ENCODE data around the gene ITGA1.
"Not testable (repeated sequence)": the region's sequence is repeated elsewhere in the genome, so short reads cannot be mapped to it uniquely, and the experiment has no call there.

The ITGA1 gene

GRCh38 chr5:52834320-52834719 lies 46.6 kb downstream of the ITGA1 start:
- DNase-seq, result no peak

DNA sequence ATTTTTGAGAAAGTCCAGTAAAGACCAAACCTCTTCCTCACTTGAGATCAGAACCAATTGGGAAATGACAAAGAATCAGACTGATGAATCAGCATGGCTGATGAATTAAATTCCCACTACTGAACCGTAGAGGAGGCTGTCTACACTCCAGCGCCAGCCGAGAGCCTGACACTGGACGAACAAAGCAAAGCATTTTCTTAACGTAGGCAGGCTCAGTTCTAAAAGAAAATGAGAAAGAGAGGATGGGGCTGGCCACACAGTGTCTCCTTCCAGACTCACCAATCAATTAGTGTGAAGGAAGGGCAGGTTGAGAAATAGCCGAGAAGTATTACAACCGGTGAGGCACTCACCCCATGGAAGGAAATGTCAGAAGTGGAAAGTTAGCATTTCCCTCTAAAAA lies 49.4 kb downstream of the ITGA1 start:
- no peak for DNase-seq

DNA sequence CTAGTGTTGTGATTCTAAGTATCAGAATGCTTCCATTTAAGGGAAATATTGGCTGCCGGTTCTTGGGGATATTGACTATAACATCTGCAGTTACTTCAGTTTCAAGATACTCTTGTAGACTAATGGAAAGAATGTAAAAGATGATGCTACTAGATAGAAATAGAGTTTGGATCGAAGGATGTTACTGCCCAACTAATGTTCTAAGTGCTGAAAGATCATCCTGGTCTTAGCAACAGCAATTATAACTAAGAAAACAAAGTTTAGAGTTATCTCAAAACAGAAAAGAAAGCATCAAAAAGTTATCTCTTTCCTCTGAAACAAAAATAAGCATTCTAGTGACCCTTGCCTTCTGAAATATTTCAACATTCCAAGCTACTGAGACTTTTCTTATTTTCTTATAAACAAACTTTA lies 49.9 kb downstream of the ITGA1 start:
- no peak for DNase-seq

DNA sequence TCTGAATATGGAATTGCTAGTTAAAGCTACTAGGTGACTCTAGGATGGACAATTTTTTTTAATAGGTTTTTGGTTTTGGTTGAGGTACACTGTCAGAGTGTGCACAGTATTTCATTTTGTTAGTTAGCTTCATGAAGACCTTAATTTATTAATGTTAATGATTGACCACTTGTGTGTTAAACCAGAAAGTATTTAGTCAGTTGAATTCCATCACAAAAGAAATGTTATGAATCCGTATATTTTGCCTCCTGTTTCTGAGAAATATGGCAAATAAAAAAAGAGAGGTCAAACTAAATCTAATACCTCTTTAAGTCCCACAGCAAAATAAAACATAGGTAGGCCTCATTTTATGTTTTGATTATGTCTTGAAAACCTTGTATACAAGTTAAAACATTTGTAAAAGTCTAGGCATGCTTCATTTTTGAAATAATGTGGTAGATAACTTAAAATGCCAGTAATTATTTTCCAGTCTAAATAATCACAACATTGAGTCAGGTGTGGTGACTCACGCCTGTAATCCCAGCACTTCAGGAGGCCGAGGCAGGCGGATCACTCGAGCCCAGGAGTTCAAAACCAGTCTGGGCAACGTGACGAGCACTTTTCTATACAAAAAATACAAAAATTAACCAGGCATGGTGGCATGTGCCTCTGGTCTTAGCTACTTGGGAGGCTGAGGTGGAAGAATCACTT lies 50.8 kb downstream of the ITGA1 start:
- DNase-seq, result no peak

GRCh38 chr5:52839285-52839684 lies 51.6 kb downstream of the ITGA1 start:
- DNase-seq, result no peak

GRCh38 chr5:52840277-52841050 lies 52.7 kb downstream of the ITGA1 start:
- DNase-seq, result no peak

DNA sequence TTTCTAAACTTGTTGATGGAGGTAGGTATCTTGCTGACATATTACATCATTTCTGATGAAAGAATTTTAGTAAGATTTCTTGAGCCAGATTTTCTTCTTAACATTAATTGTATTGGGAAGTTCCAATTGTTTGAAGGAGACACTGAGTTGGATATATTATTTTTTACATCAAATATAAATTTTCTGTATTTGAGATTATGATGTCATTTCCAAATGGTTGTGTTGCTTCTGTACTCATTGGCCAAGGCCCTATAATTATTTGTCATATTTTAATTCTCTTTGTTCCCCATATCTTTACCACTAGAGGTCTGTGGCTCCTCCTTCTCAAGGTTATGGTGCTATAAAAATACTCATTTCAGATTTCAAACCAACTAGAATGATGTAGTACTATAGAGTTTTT lies 53.4 kb downstream of the ITGA1 start:
- no peak for DNase-seq

GRCh38 chr5:52842111-52842510 lies 54.4 kb downstream of the ITGA1 start:
- no peak for DNase-seq

DNA sequence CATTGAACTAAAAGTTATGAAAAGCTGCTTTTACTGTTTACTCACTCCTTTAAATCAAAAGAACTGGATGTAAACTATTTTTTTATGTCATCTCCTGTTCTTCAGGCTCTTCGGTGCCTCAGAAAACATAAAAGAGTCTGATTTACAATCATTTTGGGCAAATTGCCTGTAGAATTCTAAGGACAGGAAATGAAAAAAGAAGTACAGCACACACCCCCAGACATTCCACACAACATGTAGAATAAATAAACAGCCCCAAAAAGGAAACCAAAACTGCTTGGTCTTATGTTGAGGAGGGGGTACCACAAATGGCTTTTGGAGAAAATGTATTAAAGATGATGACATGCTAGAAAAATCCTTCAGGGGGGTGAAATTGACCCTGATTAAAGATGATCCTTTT lies 57.2 kb downstream of the ITGA1 start:
- DNase-seq, result no peak

GRCh38 chr5:52846182-52846842 lies 58.6 kb downstream of the ITGA1 start:
- DNase-seq, result no peak

- DNase-seq, result not testable (repeated sequence)
Measured at GRCh38 chr5:52848688-52849087, 61.0 kb downstream of the ITGA1 start.

- no peak for DNase-seq
Measured at GRCh38 chr5:52849544-52849943, 61.8 kb downstream of the ITGA1 start.

GRCh38 chr5:52853650-52854049 lies 65.9 kb downstream of the ITGA1 start:
- DNase-seq, result no peak

GRCh38 chr5:52854301-52854700 lies 66.6 kb downstream of the ITGA1 start:
- DNase-seq, result no peak

DNA sequence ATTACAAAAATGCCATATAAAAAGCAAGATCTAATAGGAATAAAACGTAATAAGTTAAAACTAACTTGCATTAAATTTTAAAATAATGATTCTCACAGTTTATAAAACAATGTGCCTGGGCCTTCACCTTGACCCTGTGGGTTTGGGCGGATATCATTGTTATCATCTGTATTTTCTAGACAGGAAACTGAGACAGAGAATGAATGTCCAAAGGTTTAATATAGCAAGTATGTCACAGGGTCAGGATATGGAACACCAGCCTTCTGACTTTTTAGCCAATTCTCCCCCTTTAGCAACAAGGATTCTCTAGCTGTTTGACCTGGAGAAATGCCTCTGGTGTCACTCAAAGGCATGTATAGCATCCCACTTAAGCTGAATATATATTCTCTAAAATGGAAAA lies 67.2 kb downstream of the ITGA1 start:
- no peak for DNase-seq

DNA sequence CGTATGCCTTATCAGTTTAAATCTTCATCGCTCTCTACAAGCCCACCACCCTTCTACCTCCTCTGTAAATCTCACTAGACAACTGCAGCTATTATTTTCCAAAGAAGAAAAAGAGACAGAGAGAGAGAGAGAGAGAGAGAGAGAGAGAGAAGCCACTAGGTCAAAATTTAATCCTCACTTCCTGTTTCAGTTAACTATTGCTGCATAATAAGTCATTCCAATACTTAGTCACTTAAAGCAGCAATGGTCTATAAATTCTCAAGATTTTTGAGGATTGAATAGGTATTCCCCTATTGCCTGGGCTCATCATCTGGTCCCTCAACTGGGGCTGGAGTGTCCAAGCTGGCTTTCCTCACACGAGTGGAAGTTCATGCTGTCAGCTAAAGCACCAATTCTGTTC lies 68.8 kb downstream of the ITGA1 start:
- no peak for DNase-seq

DNA sequence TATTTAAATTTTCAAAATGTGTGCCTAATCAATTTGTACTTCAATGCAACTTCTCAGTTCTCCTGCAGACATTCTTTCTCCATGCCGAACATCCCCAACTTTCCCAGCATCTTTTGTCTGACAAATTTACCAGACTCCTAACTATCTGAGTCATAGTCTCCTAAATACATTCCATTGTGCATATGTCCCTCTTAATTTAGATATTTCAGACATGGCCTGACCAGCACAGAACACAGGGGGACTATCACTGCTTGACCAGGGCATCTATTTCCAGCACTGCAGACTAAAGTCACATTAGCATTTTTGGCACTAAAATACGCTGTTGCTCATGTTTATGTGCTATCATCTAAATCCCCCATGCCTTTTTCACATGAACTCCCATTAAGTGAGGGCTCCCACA lies 71.9 kb downstream of the ITGA1 start:
- DNase-seq, result no peak

- no peak for DNase-seq
Measured at GRCh38 chr5:52861368-52861767, 73.7 kb downstream of the ITGA1 start.

DNA sequence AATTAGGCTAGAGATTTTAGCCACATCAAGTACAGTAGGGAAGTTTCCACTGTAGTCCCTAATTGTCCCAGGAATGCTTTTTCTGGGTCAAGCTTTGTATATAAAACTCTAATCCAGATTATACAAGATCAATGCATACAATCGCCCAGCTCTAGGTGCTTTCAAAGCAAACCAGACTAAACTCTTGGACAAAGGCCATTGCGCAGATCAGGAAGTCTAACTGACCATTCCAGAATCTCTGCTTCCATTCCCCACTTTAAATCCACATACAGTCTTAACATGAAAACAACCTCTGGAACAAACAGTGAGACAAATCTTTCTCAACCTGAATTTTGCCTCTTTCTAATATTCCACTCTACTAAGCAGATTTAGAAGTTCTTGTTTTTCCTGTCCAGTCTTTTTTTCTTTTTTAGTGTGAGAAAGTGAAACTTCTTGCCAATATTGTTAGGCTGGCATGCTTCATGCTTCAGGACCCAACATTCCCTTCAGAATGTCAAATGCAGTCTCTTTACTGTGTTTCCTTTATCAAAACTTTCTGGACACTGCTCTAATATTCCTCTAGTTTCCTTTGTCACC lies 76.1 kb downstream of the ITGA1 start:
- no peak for DNase-seq

DNA sequence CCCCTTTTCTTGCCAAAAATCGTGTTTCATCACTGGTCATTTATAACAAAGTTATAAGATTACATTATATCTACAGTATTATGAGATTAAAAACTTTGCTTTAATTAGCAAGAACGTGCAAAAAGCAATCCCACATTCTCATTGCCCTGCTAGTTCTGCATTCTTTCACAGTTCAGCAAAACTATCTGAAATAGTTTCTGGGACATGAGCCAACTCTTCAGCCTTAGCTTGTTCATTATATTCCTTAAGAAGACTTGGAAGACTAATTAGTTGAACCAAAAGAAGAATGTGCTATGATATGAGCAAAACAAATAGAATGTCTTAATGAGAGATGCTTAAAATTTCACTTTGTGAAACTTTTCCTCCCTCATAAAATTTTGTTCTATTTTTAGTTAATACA lies 76.7 kb downstream of the ITGA1 start:
- no peak for DNase-seq

DNA sequence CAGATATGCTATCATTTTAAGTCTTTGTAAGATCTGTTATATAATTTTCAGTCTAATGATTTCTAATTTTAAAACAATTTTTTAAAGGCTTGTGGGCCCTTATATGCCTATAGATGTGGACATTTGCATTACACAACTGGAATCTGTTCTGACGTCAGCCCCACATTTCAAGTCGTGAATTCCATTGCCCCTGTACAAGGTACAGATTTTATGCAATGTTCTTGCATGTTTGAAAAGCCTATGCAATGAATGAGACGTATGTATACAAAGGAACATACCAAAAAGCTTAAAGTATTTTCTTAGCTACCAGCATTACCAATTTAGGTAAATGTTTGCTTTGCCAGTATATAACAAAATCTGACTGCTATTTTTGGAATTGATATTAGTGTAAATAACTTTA lies 77.2 kb downstream of the ITGA1 start:
- no peak for DNase-seq

GRCh38 chr5:52865991-52866390 lies 78.3 kb downstream of the ITGA1 start:
- not testable (repeated sequence) for DNase-seq

- no peak for DNase-seq
Measured at GRCh38 chr5:52867809-52868208, 80.1 kb downstream of the ITGA1 start.

GRCh38 chr5:52868417-52868816 lies 80.7 kb downstream of the ITGA1 start:
- DNase-seq, result no peak

Measured in activated CD4-positive, alpha-beta T cell treated with anti-CD3 and anti-CD28 coated beads, Interleukin-2, amount 50 U/mL, for 4 hours (primary cell).